ENCODE measurements around the gene CLASRP.

GRCh38 chr19:45008552-45008951 is 30.3 kb upstream of the CLASRP start:
- TF ChIP-seq KLF6 (CRISPR knock-in tag; IDR thresholded peaks at IDR 0.05; ENCODE audit: borderline replicate concordance), result no peak
- no peak for TF ChIP-seq TAF1 (IDR thresholded peaks at IDR 0.05; ENCODE audit: control insufficient read depth, extremely low read depth, insufficient read depth, low read length, severe bottlenecking)
- no peak for TF ChIP-seq USF1 (CRISPR knock-in tag; IDR thresholded peaks at IDR 0.05)
- no peak for TF ChIP-seq CTCF (IDR thresholded peaks at IDR 0.05 in 2 of 3, conservative IDR thresholded peaks at IDR 0.05 in 1 of 3; ENCODE audit: insufficient read depth in 2 of 3, low read depth in 1 of 3, low read length in 3 of 3)
- TF ChIP-seq XRCC5 (IDR thresholded peaks at IDR 0.05; ENCODE audit: low read depth, low read length), result no peak
- no peak for TF ChIP-seq HNRNPL (IDR thresholded peaks at IDR 0.05; ENCODE audit: low read depth, low read length)
- TF ChIP-seq NFYB (IDR thresholded peaks at IDR 0.05; ENCODE audit: extremely low read depth, insufficient read length), result no peak
- TF ChIP-seq PYGO2 (tag; IDR thresholded peaks at IDR 0.05), result no peak
